Natural killer cell (primary cell): ENCODE data around the gene CPT2. TPM values are rescaled to one million over a fixed set of nuclear protein-coding genes. Genes with fewer than 3 reads are reported as not detected.

ENCODE experiments used
- ATAC-seq, 3 donors: fragments of 150-1000 bp in 2 of 3; fragments of 200-7000 bp in 1 of 3; cut with Tn5 transposase; 1 replicate in 1 of 3; 2 replicates in 2 of 3; pipeline ENCODE4 v1.10.0; 2021; ENCODE audit warnings: mild to moderate bottlenecking in 2 of 3, moderate library complexity in 2 of 3
- DNase-seq, 2 donors: peaks; one replicate each; pipeline versions ENCODE4 v3.0.0 to v3.0.0-alpha.2; 2013 to 2021; ENCODE audit warnings: mixed read lengths in 1 of 2
- H3K27ac ChIP-seq: one replicate; pipeline ENCODE4 v1.5.1; 2013; ENCODE audit warnings: mild to moderate bottlenecking, low read length
- H3K27me3 ChIP-seq: one replicate; pipeline ENCODE4 v1.6.1; 2013; ENCODE audit warnings: low read length; ENCODE audit not compliant: control insufficient read depth, insufficient read depth
- H3K36me3 ChIP-seq: one replicate; pipeline ENCODE4 v1.6.1; 2013; ENCODE audit warnings: low read length; ENCODE audit not compliant: control insufficient read depth, insufficient read depth
- H3K4me1 ChIP-seq: one replicate; pipeline ENCODE4 v1.6.1; 2013; ENCODE audit warnings: low read length; ENCODE audit not compliant: control insufficient read depth, insufficient read depth
- H3K4me3 ChIP-seq: one replicate; pipeline ENCODE4 v1.5.1; 2013; ENCODE audit warnings: low read length
- H3K9me3 ChIP-seq: one replicate; pipeline ENCODE4 v1.6.1; 2013; ENCODE audit warnings: low read length; ENCODE audit not compliant: control insufficient read depth, insufficient read depth
- H3K27ac Mint-ChIP-seq, 2 donors: one replicate each; pipeline ENCODE4 v1.8.0; 2022; ENCODE audit warnings: mild to moderate bottlenecking in 2 of 2, mixed read lengths in 2 of 2, moderate library complexity in 1 of 2
- H3K27me3 Mint-ChIP-seq, 2 donors: one replicate each; pipeline ENCODE4 v1.8.0; 2022; ENCODE audit warnings: low read depth in 2 of 2, mixed read lengths in 2 of 2
- H3K36me3 Mint-ChIP-seq: one replicate; pipeline ENCODE4 v1.8.0; 2022; ENCODE audit warnings: mixed read lengths
- H3K4me1 Mint-ChIP-seq, 2 donors: one replicate each; pipeline ENCODE4 v1.8.0; 2022; ENCODE audit warnings: mixed read lengths in 2 of 2
- H3K4me3 Mint-ChIP-seq: one replicate; pipeline ENCODE4 v1.8.0; 2022; ENCODE audit warnings: mild to moderate bottlenecking, moderate library complexity, mixed read lengths
- H3K9me3 Mint-ChIP-seq, 2 donors: one replicate each; pipeline ENCODE4 v1.8.0; 2022; ENCODE audit warnings: mixed read lengths in 2 of 2
- WGBS: methylation state at CpG from one replicate; pipeline ENCODE4 v1.1.7; 2013; ENCODE audit warnings: missing lambda C conversion rate; ENCODE audit not compliant: insufficient coverage; 5-methylcytosine and 5-hydroxymethylcytosine counted together
- intact Hi-C: fragments of 100-400 bp; cut with micrococcal nuclease; formaldehyde crosslinking; loops from one replicate; pipeline ENCODE4 v1.14.2; 2022
- total RNA-seq, 4 donors: library from RNA; stranded (reverse); fragments of 120-200 nt in 1 of 4; gene quantifications; one replicate each; pipeline versions ENCODE4 v1.2.3 to v1.2.4, GENCODE V29; 2013 to 2022
- TF ChIP-seq, protein P1 (sequence below): fragments of 200-600 bp; IDR thresholded peaks from one replicate; pipeline ENCODE4 v1.8.0; 2022; ENCODE audit warnings: antibody characterized with exemption

The CPT2 gene
- total RNA-seq, 3 donors from 2014 or later (not counting 1 experiment from before 2014, with no cell fraction given) = 7.6 to 11.8 (median 9.0) TPM

DNA sequence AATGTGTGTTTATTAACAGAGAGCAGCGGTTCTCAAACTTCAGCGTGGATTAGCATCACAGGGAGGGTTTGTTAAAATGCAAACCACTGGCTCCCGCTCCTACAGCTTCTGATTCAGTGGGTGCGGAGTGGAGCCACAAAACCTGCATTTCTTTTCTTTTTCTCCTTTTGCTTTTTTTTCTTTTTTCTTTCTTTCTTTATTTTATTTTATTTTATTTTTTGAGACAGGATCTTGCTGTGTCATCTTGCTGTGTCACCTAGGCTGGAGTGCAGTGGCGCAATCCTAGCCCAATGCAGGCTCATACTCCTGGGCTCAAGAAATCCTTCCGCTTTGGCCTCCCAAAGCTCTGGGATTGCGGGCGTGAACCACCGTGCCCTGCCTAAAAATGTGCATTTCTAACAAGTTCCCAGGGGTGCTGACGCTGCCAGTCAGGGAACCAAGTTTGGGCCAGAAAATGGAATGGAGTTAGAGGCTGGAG, 33.3 kb upstream of the CPT2 start:
- intact Hi-C loops = no loop called here
- no peak overlapping the region for H3K4me3 Mint-ChIP-seq
- Histone ChIP-seq H3K36me3 (no peaks in the 10 kb centered on the region), H3K27ac (no peak overlapping the region), H3K9me3 (no peaks in the 10 kb centered on the region), H3K27me3 (no peaks in the 10 kb centered on the region), H3K4me3 (no peak overlapping the region), H3K4me1 (no peaks in the 10 kb centered on the region)
- ATAC-seq = no peak
- H3K36me3 Mint-ChIP-seq = no peaks in the 10 kb centered on the region
- H3K4me1 Mint-ChIP-seq = no peaks in the 10 kb centered on the region
- TF ChIP-seq, protein P1, sequence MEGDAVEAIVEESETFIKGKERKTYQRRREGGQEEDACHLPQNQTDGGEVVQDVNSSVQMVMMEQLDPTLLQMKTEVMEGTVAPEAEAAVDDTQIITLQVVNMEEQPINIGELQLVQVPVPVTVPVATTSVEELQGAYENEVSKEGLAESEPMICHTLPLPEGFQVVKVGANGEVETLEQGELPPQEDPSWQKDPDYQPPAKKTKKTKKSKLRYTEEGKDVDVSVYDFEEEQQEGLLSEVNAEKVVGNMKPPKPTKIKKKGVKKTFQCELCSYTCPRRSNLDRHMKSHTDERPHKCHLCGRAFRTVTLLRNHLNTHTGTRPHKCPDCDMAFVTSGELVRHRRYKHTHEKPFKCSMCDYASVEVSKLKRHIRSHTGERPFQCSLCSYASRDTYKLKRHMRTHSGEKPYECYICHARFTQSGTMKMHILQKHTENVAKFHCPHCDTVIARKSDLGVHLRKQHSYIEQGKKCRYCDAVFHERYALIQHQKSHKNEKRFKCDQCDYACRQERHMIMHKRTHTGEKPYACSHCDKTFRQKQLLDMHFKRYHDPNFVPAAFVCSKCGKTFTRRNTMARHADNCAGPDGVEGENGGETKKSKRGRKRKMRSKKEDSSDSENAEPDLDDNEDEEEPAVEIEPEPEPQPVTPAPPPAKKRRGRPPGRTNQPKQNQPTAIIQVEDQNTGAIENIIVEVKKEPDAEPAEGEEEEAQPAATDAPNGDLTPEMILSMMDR = no peak
- no peak for DNase-seq
- no peaks in the 10 kb centered on the region for H3K9me3 Mint-ChIP-seq
- H3K27ac Mint-ChIP-seq = no peak overlapping the region
- peaks cover 0 to 9% of the 10 kb centered on the region in 2 donors for H3K27me3 Mint-ChIP-seq
- WGBS = 86% methylated on average over 10 of the region's 10 CpGs

DNA sequence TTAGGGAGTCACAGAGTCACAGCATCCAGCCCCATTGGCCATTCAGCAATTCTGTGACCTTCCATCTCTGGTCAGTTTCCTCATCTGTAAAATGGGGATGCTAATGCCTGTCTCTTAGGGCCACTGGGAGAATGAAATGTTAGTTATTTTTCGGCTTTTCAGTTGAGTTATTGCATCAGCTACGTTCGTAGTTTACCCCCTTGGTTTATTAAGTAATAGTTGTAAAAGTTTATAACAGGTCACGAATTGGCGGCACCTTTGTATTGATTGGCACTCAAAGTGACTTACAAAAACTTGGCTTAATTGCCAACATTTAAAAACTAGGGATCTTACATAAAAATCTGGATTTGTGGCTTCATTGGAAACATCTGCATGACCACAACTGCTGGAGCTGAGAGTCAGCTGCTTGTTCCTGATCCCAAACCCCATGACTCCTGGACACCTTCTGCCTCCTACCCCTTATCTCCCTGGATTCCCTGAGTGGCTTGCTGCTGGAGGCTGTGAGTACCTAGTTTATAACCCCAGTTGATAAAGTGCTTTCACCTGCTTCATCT, 31.1 kb upstream of the CPT2 start:
- intact Hi-C loops = no loop called here
- H3K27me3 ChIP-seq = no peaks in the 10 kb centered on the region
- H3K4me3 Mint-ChIP-seq = no peak overlapping the region
- no peaks in the 10 kb centered on the region for H3K36me3 Mint-ChIP-seq
- DNase-seq = no peak
- H3K27ac ChIP-seq = no peak overlapping the region
- no peak overlapping the region for H3K27ac Mint-ChIP-seq
- no peaks in the 10 kb centered on the region for H3K36me3 ChIP-seq
- no peaks in the 10 kb centered on the region for H3K4me1 Mint-ChIP-seq
- peaks cover 0 to 9% of the 10 kb centered on the region in 2 donors for H3K27me3 Mint-ChIP-seq
- H3K4me3 ChIP-seq = no peak overlapping the region
- no peaks in the 10 kb centered on the region for H3K9me3 Mint-ChIP-seq
- no peaks in the 10 kb centered on the region for H3K4me1 ChIP-seq
- TF ChIP-seq, protein P1 = no peak
- 90% methylated on average over 5 of the region's 5 CpGs for WGBS
- no peaks in the 10 kb centered on the region for H3K9me3 ChIP-seq
- ATAC-seq = no peak

DNA sequence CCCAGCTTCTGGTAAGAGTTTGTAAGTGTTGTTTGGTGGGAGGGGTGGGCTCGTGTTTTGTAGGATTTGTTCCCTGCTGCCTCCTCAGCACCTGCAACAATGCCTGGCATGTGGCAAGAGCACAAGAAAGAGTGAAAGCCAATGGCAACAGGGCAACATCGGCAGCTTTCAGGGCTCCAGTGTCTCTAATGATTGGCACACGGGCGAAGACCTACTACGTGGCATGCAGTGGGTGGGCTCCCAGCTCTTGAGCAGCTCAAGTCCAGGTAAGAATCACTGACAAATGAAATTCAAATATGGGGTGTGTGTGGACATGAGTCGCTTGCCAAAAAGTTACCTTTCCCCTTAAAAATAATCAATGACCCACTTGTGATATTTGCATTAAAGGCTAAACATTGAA, 30.3 kb upstream of the CPT2 start:
- Mint-ChIP-seq H3K27me3 (peaks cover 0 to 9% of the 10 kb centered on the region in 2 donors), H3K9me3 (no peaks in the 10 kb centered on the region), H3K4me1 (no peaks in the 10 kb centered on the region), H3K4me3 (no peak overlapping the region), H3K27ac (no peak overlapping the region), H3K36me3 (no peaks in the 10 kb centered on the region)
- no peak overlapping the region for H3K27ac ChIP-seq
- no peak overlapping the region for H3K4me3 ChIP-seq
- ATAC-seq (no peak), DNase-seq (no peak)
- intact Hi-C loops = no loop called here
- H3K27me3 ChIP-seq = no peaks in the 10 kb centered on the region
- TF ChIP-seq, protein P1 = no peak
- H3K4me1 ChIP-seq = no peaks in the 10 kb centered on the region
- 84% methylated on average over 5 of the region's 6 CpGs for WGBS
- H3K9me3 ChIP-seq = no peaks in the 10 kb centered on the region
- H3K36me3 ChIP-seq = no peaks in the 10 kb centered on the region

DNA sequence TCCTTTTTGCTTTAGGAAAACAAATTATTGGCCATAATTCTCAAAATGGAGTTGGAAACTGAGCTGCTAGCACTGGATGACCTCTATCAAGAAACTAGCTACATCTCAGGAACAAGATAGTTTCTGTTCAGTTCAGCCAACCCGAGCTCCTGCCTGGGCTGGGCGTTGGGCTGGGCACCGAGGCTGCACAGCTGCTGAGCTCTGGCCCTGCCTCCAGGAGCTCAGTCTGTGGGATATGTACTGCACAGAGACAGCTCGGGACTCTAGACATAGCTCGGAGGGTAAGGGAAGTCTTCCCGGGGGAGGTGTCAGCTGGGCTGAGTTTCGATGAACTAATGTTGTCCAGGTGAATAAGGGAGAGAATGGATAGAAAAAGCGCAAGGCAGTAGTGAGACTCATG, 29.7 kb upstream of the CPT2 start:
- Mint-ChIP-seq H3K36me3 (no peaks in the 10 kb centered on the region), H3K4me1 (no peaks in the 10 kb centered on the region), H3K9me3 (no peaks in the 10 kb centered on the region), H3K27me3 (peaks cover 0 to 9% of the 10 kb centered on the region in 2 donors), H3K27ac (no peak overlapping the region), H3K4me3 (no peak overlapping the region)
- H3K36me3 ChIP-seq = no peaks in the 10 kb centered on the region
- no peaks in the 10 kb centered on the region for H3K9me3 ChIP-seq
- no peaks in the 10 kb centered on the region for H3K4me1 ChIP-seq
- TF ChIP-seq, protein P1 = no peak
- DNase-seq (no peak), ATAC-seq (no peak)
- no peak overlapping the region for H3K4me3 ChIP-seq
- H3K27ac ChIP-seq = no peak overlapping the region
- intact Hi-C loops = no loop called here
- 90% methylated on average over 8 of the region's 8 CpGs for WGBS
- H3K27me3 ChIP-seq = no peaks in the 10 kb centered on the region
